GM12801 (cell line): ENCODE results near the gene FNDC3B.

Experiments
- CTCF ChIP-seq: IDR thresholded peaks from one replicate; pipeline ENCODE4 v1.5.1; 2011; ENCODE audit warnings: control low read depth; ENCODE audit not compliant: insufficient read length; ENCODE audit errors: extremely low read depth

FNDC3B gene

GRCh38 chr3:172271386-172271976 lies 232.1 kb downstream of the FNDC3B start:
- TF ChIP-seq CTCF: no peak

- TF ChIP-seq CTCF: no peak
Observed at GRCh38 chr3:172272698-172273097, 233.3 kb downstream of the FNDC3B start.

GRCh38 chr3:172273378-172273777 lies 234.0 kb downstream of the FNDC3B start:
- TF ChIP-seq CTCF: no peak

- no peak for TF ChIP-seq CTCF
Observed at GRCh38 chr3:172274906-172275305, 235.5 kb downstream of the FNDC3B start.

GRCh38 chr3:172275586-172275985 lies 236.2 kb downstream of the FNDC3B start:
- TF ChIP-seq CTCF: no peak

GRCh38 chr3:172276103-172276502 lies 236.7 kb downstream of the FNDC3B start:
- TF ChIP-seq CTCF: no peak

- no peak for TF ChIP-seq CTCF
Observed at GRCh38 chr3:172277151-172277652, 237.8 kb downstream of the FNDC3B start.

GRCh38 chr3:172279191-172279640 lies 239.8 kb downstream of the FNDC3B start:
- TF ChIP-seq CTCF: no peak
